Liver (tissue), 9 donors: ENCODE data around the gene ABL2. TPM values are rescaled to one million over a fixed set of nuclear protein-coding genes. Genes with fewer than 3 reads are reported as not detected.

Source experiments
- DNase-seq: peaks from one replicate; pipeline ENCODE4 v3.0.0-alpha.2; 2017; ENCODE audit warnings: low spot score
- H3K27ac ChIP-seq, 2 donors: one replicate each; pipeline ENCODE4 v1.7.0; 2013; ENCODE audit warnings: inconsistent platforms in 2 of 2, low read length in 2 of 2, control low read depth in 1 of 2, low read depth in 1 of 2, mild to moderate bottlenecking in 1 of 2
- H3K27me3 ChIP-seq, 4 donors: one replicate each; pipeline versions ENCODE4 v1.6.1 to v1.7.0; 2013; ENCODE audit warnings: low read length in 3 of 4, inconsistent platforms in 1 of 4, mild to moderate bottlenecking in 1 of 4, moderate library complexity in 1 of 4; ENCODE audit not compliant: control insufficient read depth in 4 of 4, insufficient read depth in 4 of 4
- H3K36me3 ChIP-seq, 4 donors: one replicate each; pipeline versions ENCODE4 v1.6.1 to v1.7.0; 2013; ENCODE audit warnings: low read length in 3 of 4, mild to moderate bottlenecking in 3 of 4, low read depth in 1 of 4, moderate library complexity in 1 of 4; ENCODE audit not compliant: control insufficient read depth in 4 of 4, insufficient read depth in 3 of 4
- H3K4me1 ChIP-seq, 4 donors: one replicate each; pipeline versions ENCODE4 v1.6.1 to v1.7.0; 2013; ENCODE audit warnings: low read length in 3 of 4, mild to moderate bottlenecking in 3 of 4, moderate library complexity in 1 of 4; ENCODE audit not compliant: control insufficient read depth in 4 of 4, insufficient read depth in 4 of 4
- H3K4me3 ChIP-seq, 3 donors: one replicate each; pipeline versions ENCODE4 v1.6.1 to v1.7.0; 2013; ENCODE audit warnings: low read length in 3 of 3, control low read depth in 1 of 3, low read depth in 1 of 3, mild to moderate bottlenecking in 1 of 3
- H3K9ac ChIP-seq, 2 donors: one replicate each; pipeline ENCODE4 v1.7.0; 2013; ENCODE audit warnings: low read length in 2 of 2, mild to moderate bottlenecking in 2 of 2, moderate library complexity in 2 of 2, control low read depth in 1 of 2, low read depth in 1 of 2
- H3K9me3 ChIP-seq, 4 donors: one replicate each; pipeline versions ENCODE4 v1.6.1 to v1.7.0; 2013; ENCODE audit warnings: low read length in 3 of 4; ENCODE audit not compliant: control insufficient read depth in 4 of 4
- ATF3 ChIP-seq: IDR thresholded peaks from 2 replicates; pipeline ENCODE4 v1.6.1; 2016; ENCODE audit warnings: antibody characterized with exemption
- CTCF ChIP-seq: fragments of 150-350 bp; IDR thresholded peaks from 2 replicates; pipeline ENCODE4 v1.5.1; 2017; ENCODE audit warnings: improper control_type of control experiment, low read depth, low read length; ENCODE audit not compliant: missing input control
- EGR1 ChIP-seq, 2 donors: IDR thresholded peaks; 2 replicates each; pipeline ENCODE4 v1.6.1; 2016 to 2018; ENCODE audit warnings: antibody characterized with exemption in 2 of 2, low read depth in 2 of 2
- FOXA1 ChIP-seq: IDR thresholded peaks from 2 replicates; pipeline ENCODE4 v1.6.1; 2016; ENCODE audit warnings: antibody characterized with exemption
- FOXA2 ChIP-seq: IDR thresholded peaks from 2 replicates; pipeline ENCODE4 v1.6.1; 2016; ENCODE audit warnings: antibody characterized with exemption
- GABPA ChIP-seq, 2 donors: IDR thresholded peaks in 1 of 2; conservative IDR thresholded peaks in 1 of 2; 2 replicates each; pipeline ENCODE4 v1.6.1; 2016; ENCODE audit warnings: antibody characterized with exemption in 2 of 2, mild to moderate bottlenecking in 1 of 2, moderate library complexity in 1 of 2
- HNF4A ChIP-seq, 2 donors: conservative IDR thresholded peaks; 2 replicates each; pipeline ENCODE4 v1.6.1; 2016; ENCODE audit warnings: antibody characterized with exemption in 2 of 2, mild to moderate bottlenecking in 2 of 2
- HNF4G ChIP-seq: IDR thresholded peaks from 2 replicates; pipeline ENCODE4 v1.6.1; 2016; ENCODE audit warnings: antibody characterized with exemption
- JUND ChIP-seq, 2 donors: IDR thresholded peaks; 2 replicates each; pipeline ENCODE4 v1.6.1; 2016; ENCODE audit warnings: antibody characterized with exemption in 2 of 2
- MAX ChIP-seq: IDR thresholded peaks from 2 replicates; pipeline ENCODE4 v1.6.1; 2016; ENCODE audit warnings: antibody characterized with exemption
- NR2F2 ChIP-seq: IDR thresholded peaks from 2 replicates; pipeline ENCODE4 v1.6.1; 2016; ENCODE audit warnings: antibody characterized with exemption
- RAD21 ChIP-seq, 2 donors: IDR thresholded peaks; 2 replicates each; pipeline ENCODE4 v1.6.1; 2016; ENCODE audit warnings: antibody characterized with exemption in 2 of 2, mild to moderate bottlenecking in 2 of 2
- REST ChIP-seq: IDR thresholded peaks from 2 replicates; pipeline ENCODE4 v1.6.1; 2016; ENCODE audit warnings: antibody characterized with exemption, mild to moderate bottlenecking
- RXRA ChIP-seq, 2 donors: IDR thresholded peaks; 2 replicates each; pipeline ENCODE4 v1.6.1; 2017 to 2018; ENCODE audit warnings: antibody characterized with exemption in 2 of 2, mild to moderate bottlenecking in 1 of 2
- SP1 ChIP-seq: IDR thresholded peaks from 2 replicates; pipeline ENCODE4 v1.6.1; 2018; ENCODE audit warnings: antibody characterized with exemption, mild to moderate bottlenecking
- TAF1 ChIP-seq: conservative IDR thresholded peaks from 2 replicates; pipeline ENCODE4 v1.6.1; 2016; ENCODE audit warnings: antibody characterized with exemption, mild to moderate bottlenecking
- YY1 ChIP-seq: IDR thresholded peaks from 2 replicates; pipeline ENCODE4 v1.6.1; 2016; ENCODE audit warnings: antibody characterized with exemption, mild to moderate bottlenecking
- ZBTB33 ChIP-seq: IDR thresholded peaks from 2 replicates; pipeline ENCODE4 v1.6.1; 2016; ENCODE audit warnings: antibody characterized with exemption
- WGBS: extraction: QIAGEN DNeasy Blood & Tissue Kit; methylation state at CpG from one replicate; pipeline ENCODE4 v1.1.7; 2013; 5-methylcytosine and 5-hydroxymethylcytosine counted together
- polyA plus RNA-seq, 2 donors: library from polyadenylated mRNA; stranded (reverse) in 1 of 2; unstranded in 1 of 2; fragments of 200-250 nt in 1 of 2; fragments of >200 nt in 1 of 2; fragmentation: Nextera tagmentation in 1 of 2; extraction: Ambion mirVana in 1 of 2; gene quantifications; one replicate each; pipeline versions ENCODE4 v1.2.1 to v1.2.3, GENCODE V29; 2013 to 2015
- total RNA-seq, 2 donors: library from RNA; depleted of rRNA; stranded (reverse); fragments of >200 nt; gene quantifications; one replicate each; pipeline ENCODE4 v1.2.3, GENCODE V29; 2014
- donor health status: healthy.
- donor health status: healthy.
- donor health status: healthy.
- donor health status: healthy.
- donor health status: healthy.

Gene ABL2
- total and polyA plus RNA-seq, 4 donors = 1.8 to 7.8 (median 3.4) TPM

- Histone ChIP-seq H3K27me3 (no peaks in the 10 kb centered on the region), H3K4me1 (peaks cover 7 to 11% (median 8%) of the 10 kb centered on the region in 4 donors), H3K4me3 (no peak overlapping the region), H3K36me3 (no peaks in the 10 kb centered on the region), H3K9ac (no peak overlapping the region), H3K9me3 (no peaks in the 10 kb centered on the region), H3K27ac (no peak overlapping the region)
- TF ChIP-seq MAX (no peak), ATF3 (no peak), EGR1 (IDR thresholded peaks at IDR 0.05; ENCODE audit: low read depth in 2 of 2) (no peak), ZBTB33 (no peak)
- no peak for DNase-seq
- WGBS = 97% methylated on average over 2 of the region's 2 CpGs
Measured at GRCh38 chr1:179177615-179178014, 51.9 kb downstream of the ABL2 start.

- H3K9ac ChIP-seq = no peak overlapping the region
- DNase-seq = no peak
- no peaks in the 10 kb centered on the region for H3K36me3 ChIP-seq
- WGBS = 70% methylated on average over 2 of the region's 2 CpGs
- no peaks in the 10 kb centered on the region for H3K9me3 ChIP-seq
- H3K27me3 ChIP-seq = no peaks in the 10 kb centered on the region
- no peak overlapping the region for H3K4me3 ChIP-seq
- TF ChIP-seq CTCF (no peak), YY1 (no peak), ATF3 (no peak), JUND (IDR thresholded peaks at IDR 0.05) (no peak), TAF1 (no peak), REST (no peak), FOXA1 (no peak), ZBTB33 (no peak), NR2F2 (no peak), SP1 (no peak), HNF4A (conservative IDR thresholded peaks at IDR 0.05) (no peak), FOXA2 (no peak), MAX (no peak), RAD21 (IDR thresholded peaks at IDR 0.05) (no peak), EGR1 (IDR thresholded peaks at IDR 0.05; ENCODE audit: low read depth in 2 of 2) (no peak), HNF4G (no peak), GABPA (IDR thresholded peaks at IDR 0.05 in 1 of 2, conservative IDR thresholded peaks at IDR 0.05 in 1 of 2) (no peak), RXRA (IDR thresholded peaks at IDR 0.05) (no peak)
- no peak overlapping the region for H3K27ac ChIP-seq
- H3K4me1 ChIP-seq = peaks cover 7 to 11% (median 8%) of the 10 kb centered on the region in 4 donors
Measured at GRCh38 chr1:179177182-179177581, 52.3 kb downstream of the ABL2 start.
